ENCODE data around the gene OR6C76.

Gene OR6C76

GRCh38 chr12:55469291-55469690, 43.2 kb downstream of the OR6C76 start:
- DNase-seq (ENCODE audit: low read depth) = no peak

GRCh38 chr12:55470088-55470829, 44.2 kb downstream of the OR6C76 start, which contains the start of gene OR6C70:
Gene OR6C70, minus strand, starts transcription at chr12:55470138. Its CDS starts 0 bp downstream, at chr12:55470138.
- DNase-seq (ENCODE audit: low read depth) = no peak

- DNase-seq (ENCODE audit: low read depth) = no peak
These were observed 46.2 kb downstream of the OR6C76 start for GRCh38 chr12:55472264-55472663.
